IMR-90 (cell line): ENCODE results near the gene GSPT1. TPM values are rescaled to one million over a fixed set of nuclear protein-coding genes. Genes with fewer than 3 reads are reported as not detected.

ENCODE experiments used
- ATAC-seq: fragments of 200-7000 bp; cut with Tn5 transposase; 2 replicates; pipeline ENCODE4 v1.9.1; 2020; ENCODE audit warnings: low read depth, mild to moderate bottlenecking, moderate library complexity
- BruUV-seq: library from RNA; stranded (reverse); fragments of 400-500 nt; replicated peaks from 2 replicates; lab custom pipeline; 2021; lab: Mats Ljungman, UMichigan
- CTCF ChIA-PET: fragments of 300-600 bp; formaldehyde crosslinking; extraction: SDS; loops from one replicate; lab custom pipeline; 2021; ENCODE audit warnings: antibody characterized with exemption; lab: Yijun Ruan, JAX
- POLR2A ChIA-PET: fragments of 300-600 bp; sonication (Branson Sonifier 250); formaldehyde crosslinking; loops from one replicate; lab custom pipeline; 2022; ENCODE audit warnings: antibody characterized with exemption; ENCODE audit not compliant: unreplicated experiment; lab: Charles Lee
- DNase-seq: peaks from one replicate; pipeline ENCODE4 v3.0.0; 2013
- H2AFZ ChIP-seq: replicated peaks from 2 replicates; pipeline ENCODE3; 2013; ENCODE audit warnings: low read length, mild to moderate bottlenecking; ENCODE audit not compliant: poor library complexity
- H2AK5ac ChIP-seq: 2 replicates; pipeline ENCODE4 v1.6.1; 2013; ENCODE audit warnings: low read depth, low read length, inconsistent platforms
- H2AK9ac ChIP-seq: replicated peaks from 2 replicates; pipeline ENCODE3; 2013; ENCODE audit warnings: mild to moderate bottlenecking, low read depth, low read length, moderate library complexity; ENCODE audit not compliant: poor library complexity
- H2BK120ac ChIP-seq: 2 replicates; pipeline ENCODE4 v1.6.1; 2013; ENCODE audit warnings: low read depth, low read length, inconsistent platforms
- H2BK15ac ChIP-seq: 3 replicates; pipeline ENCODE4 v1.6.1; 2013; ENCODE audit warnings: low read depth, low read length, inconsistent platforms
- H2BK20ac ChIP-seq: 2 replicates; pipeline ENCODE4 v1.6.1; 2013; ENCODE audit warnings: low read depth, mild to moderate bottlenecking, inconsistent platforms, low read length, moderate library complexity
- H2BK5ac ChIP-seq: 2 replicates; pipeline ENCODE4 v1.6.1; 2013; ENCODE audit warnings: mild to moderate bottlenecking, low read depth, low read length, inconsistent platforms; ENCODE audit not compliant: poor library complexity, severe bottlenecking
- H3K14ac ChIP-seq: replicated peaks from 2 replicates; pipeline ENCODE4 v1.6.1; 2013; ENCODE audit warnings: low read depth, low read length, inconsistent platforms
- H3K18ac ChIP-seq: 2 replicates; pipeline ENCODE4 v1.6.1; 2013; ENCODE audit warnings: low read depth, low read length, control low read depth
- H3K23ac ChIP-seq: 2 replicates; pipeline ENCODE4 v1.6.1; 2013; ENCODE audit warnings: low read depth, low read length, inconsistent platforms
- H3K27ac ChIP-seq: 2 replicates; pipeline ENCODE4 v1.5.1; 2013; ENCODE audit warnings: mild to moderate bottlenecking, control low read depth, low read length; ENCODE audit not compliant: insufficient read depth
- H3K27me3 ChIP-seq: 2 replicates; pipeline ENCODE4 v1.6.1; 2013; ENCODE audit warnings: low read length; ENCODE audit not compliant: control insufficient read depth, insufficient read depth
- H3K36me3 ChIP-seq: 2 replicates; pipeline ENCODE4 v1.6.1; 2013; ENCODE audit warnings: low read length, mixed read lengths; ENCODE audit not compliant: control insufficient read depth, insufficient read depth
- H3K4ac ChIP-seq: 2 replicates; pipeline ENCODE4 v1.6.1; 2013; ENCODE audit warnings: low read depth, low read length, inconsistent platforms
- H3K4me1 ChIP-seq: 2 replicates; pipeline ENCODE4 v1.6.1; 2013; ENCODE audit warnings: low read length, mixed read lengths; ENCODE audit not compliant: control insufficient read depth, insufficient read depth
- H3K4me2 ChIP-seq: 2 replicates; pipeline ENCODE4 v1.6.1; 2013; ENCODE audit warnings: low read depth, mild to moderate bottlenecking, control low read depth, low read length, moderate library complexity
- H3K4me3 ChIP-seq: 2 replicates; pipeline ENCODE4 v1.5.1; 2013; ENCODE audit warnings: low read depth, mild to moderate bottlenecking, control low read depth, low read length, moderate library complexity; ENCODE audit not compliant: insufficient read depth
- H3K56ac ChIP-seq: 2 replicates; pipeline ENCODE4 v1.6.1; 2013; ENCODE audit warnings: low read length, inconsistent platforms; ENCODE audit not compliant: insufficient read depth; ENCODE audit errors: extremely low read depth
- H3K79me1 ChIP-seq, 2 experiments: 2 replicates each; pipeline ENCODE4 v1.6.1; 2013; ENCODE audit warnings: low read length in 2 of 2, inconsistent platforms in 1 of 2, low read depth in 1 of 2
- H3K9ac ChIP-seq: 2 replicates; pipeline ENCODE4 v1.6.1; 2013; ENCODE audit warnings: low read depth, low read length, control low read depth
- H3K9me1 ChIP-seq: 2 replicates; pipeline ENCODE4 v1.6.1; 2013; ENCODE audit warnings: low read length, inconsistent platforms; ENCODE audit not compliant: insufficient read depth
- H3K9me3 ChIP-seq: 2 replicates; pipeline ENCODE4 v1.6.1; 2013; ENCODE audit warnings: low read length; ENCODE audit not compliant: control insufficient read depth, insufficient read depth
- H4K20me1 ChIP-seq: 2 replicates; pipeline ENCODE4 v1.6.1; 2013; ENCODE audit warnings: low read length, inconsistent platforms; ENCODE audit not compliant: insufficient read depth
- H4K5ac ChIP-seq: 2 replicates; pipeline ENCODE4 v1.6.1; 2013; ENCODE audit warnings: mild to moderate bottlenecking, low read depth, low read length, control low read depth
- H4K8ac ChIP-seq, 2 experiments: 2 replicates each; pipeline ENCODE4 v1.6.1; 2013; ENCODE audit warnings: low read depth in 2 of 2, low read length in 2 of 2, control low read depth in 1 of 2, inconsistent platforms in 1 of 2
- H4K91ac ChIP-seq: 2 replicates; pipeline ENCODE4 v1.6.1; 2013; ENCODE audit warnings: low read depth, low read length, inconsistent platforms; ENCODE audit not compliant: insufficient read depth
- BHLHE40 ChIP-seq: fragments of 150-350 bp; IDR thresholded peaks from 2 replicates; pipeline ENCODE4 v1.6.1; 2016; ENCODE audit warnings: mild to moderate bottlenecking, low read depth, low read length
- CEBPB ChIP-seq: IDR thresholded peaks from 2 replicates; pipeline ENCODE4 v1.6.1; 2012; ENCODE audit warnings: low read depth, low read length, improper control_type of control experiment
- CHD1 ChIP-seq: IDR thresholded peaks from 2 replicates; pipeline ENCODE4 v1.6.1; 2012; ENCODE audit warnings: low read depth, low read length, improper control_type of control experiment
- FOS ChIP-seq: fragments of 150-350 bp; IDR thresholded peaks from 2 replicates; pipeline ENCODE4 v1.6.1; 2016; ENCODE audit warnings: low read depth, low read length
- MAFK ChIP-seq: IDR thresholded peaks from 2 replicates; pipeline ENCODE4 v1.6.1; 2012; ENCODE audit warnings: low read depth, low read length, improper control_type of control experiment
- MAZ ChIP-seq: IDR thresholded peaks from 2 replicates; pipeline ENCODE4 v1.6.1; 2012; ENCODE audit warnings: low read depth, mild to moderate bottlenecking, low read length, improper control_type of control experiment, moderate library complexity, borderline replicate concordance
- MXI1 ChIP-seq: IDR thresholded peaks from 2 replicates; pipeline ENCODE4 v1.6.1; 2012; ENCODE audit warnings: low read depth, mild to moderate bottlenecking, low read length, moderate library complexity, borderline replicate concordance
- NFE2L2 ChIP-seq: fragments of 150-350 bp; IDR thresholded peaks from 2 replicates; pipeline ENCODE4 v1.6.1; 2016; ENCODE audit warnings: low read depth, mild to moderate bottlenecking, low read length
- POLR2A ChIP-seq: IDR thresholded peaks from 2 replicates; pipeline ENCODE4 v1.6.1; 2012; ENCODE audit warnings: mild to moderate bottlenecking, low read depth, low read length
- RAD21 ChIP-seq: IDR thresholded peaks from 2 replicates; pipeline ENCODE4 v1.6.1; 2012; ENCODE audit warnings: low read length, improper control_type of control experiment
- RCOR1 ChIP-seq: IDR thresholded peaks from 2 replicates; pipeline ENCODE4 v1.6.1; 2012; ENCODE audit warnings: mild to moderate bottlenecking, low read length, improper control_type of control experiment; ENCODE audit not compliant: insufficient replicate concordance
- RFX5 ChIP-seq: IDR thresholded peaks from 2 replicates; pipeline ENCODE4 v1.8.0; 2012; ENCODE audit warnings: low read depth, mild to moderate bottlenecking, low read length, moderate library complexity
- SMC3 ChIP-seq: fragments of 150-350 bp; IDR thresholded peaks from 2 replicates; pipeline ENCODE4 v1.6.1; 2016; ENCODE audit warnings: low read depth, mild to moderate bottlenecking, antibody characterized with exemption, low read length, moderate library complexity
- WGBS, 2 experiments: methylation state at CpG; one replicate each; pipeline versions ENCODE4 v1.1.5 to v1.1.7; 2013; ENCODE audit warnings: missing lambda C conversion rate in 2 of 2; ENCODE audit not compliant: insufficient read length in 1 of 2; ENCODE audit errors: extremely low coverage in 2 of 2; 5-methylcytosine and 5-hydroxymethylcytosine counted together
- dilution Hi-C: fragments of 300-500 bp; cut with HindIII; formaldehyde crosslinking; loops from one replicate; pipeline ENCODE4 v1.14.3; 2018; ENCODE audit warnings: low sequenced_read_pairs; ENCODE audit not compliant: unreplicated experiment
- in situ Hi-C: fragments of 300-500 bp; cut with MboI; formaldehyde crosslinking; loops from 3 replicates; pipeline ENCODE4 v1.14.3; 2019; ENCODE audit warnings: low sequenced_read_pairs, inconsistent platforms, mixed read lengths
- intact Hi-C: fragments of 100-400 bp; cut with micrococcal nuclease; formaldehyde crosslinking; loops from 2 replicates; pipeline ENCODE4 v1.10.0; 2022
- polyA plus RNA-seq, 3 experiments: library from polyadenylated mRNA; depleted of rRNA; stranded (reverse); fragments of >200 nt; gene quantifications; 2 replicates each; pipeline ENCODE4 v1.2.3, GENCODE V29; 2012; ENCODE audit warnings: low replicate concordance in 1 of 3
- total RNA-seq: library from RNA; depleted of rRNA; stranded (reverse); fragments of >200 nt; gene quantifications from 2 replicates; pipeline ENCODE4 v1.2.3, GENCODE V29; 2012
- TF ChIP-seq, protein P1 (sequence below): fragments of 150-350 bp; IDR thresholded peaks from 2 replicates; pipeline ENCODE4 v1.6.1; 2017; ENCODE audit warnings: mild to moderate bottlenecking, antibody characterized with exemption, low read length, low read depth
- TF ChIP-seq, protein P2 (sequence below): fragments of 150-350 bp; IDR thresholded peaks from 2 replicates; pipeline ENCODE4 v1.6.1; 2016; ENCODE audit warnings: low read depth, mild to moderate bottlenecking, low read length, moderate library complexity, borderline replicate concordance
- TF ChIP-seq, protein P3 (sequence below): conservative IDR thresholded peaks from 2 replicates; pipeline ENCODE4 v1.5.1; 2012; ENCODE audit warnings: mild to moderate bottlenecking, low read depth, low read length, improper control_type of control experiment

GSPT1 gene
- total and polyA plus RNA-seq, 2 of the 4 experiments (the other 2 are of a cell fraction): 76.3 to 84.8 TPM

DNA sequence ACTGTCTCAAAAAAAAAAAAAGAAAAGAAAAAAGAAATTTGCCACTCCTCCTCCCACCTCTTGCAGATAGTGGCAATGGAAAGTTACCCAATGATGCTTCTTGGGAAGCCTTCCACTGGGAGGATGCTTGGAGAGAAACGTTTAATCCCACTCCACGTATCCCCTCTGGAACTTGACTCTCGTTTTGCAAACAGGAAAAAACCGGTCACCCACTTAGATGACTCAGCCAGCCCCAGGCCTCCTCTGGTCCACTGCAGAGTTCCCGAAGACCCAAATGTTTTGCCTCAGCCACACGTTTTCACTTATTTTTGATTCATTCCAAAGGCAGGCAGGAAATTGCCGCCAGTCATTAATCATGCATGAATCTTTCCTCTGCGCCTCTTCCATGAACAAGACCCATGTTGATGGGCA, 40.0 kb upstream of the GSPT1 start:
- H3K9me1 ChIP-seq: peaks cover 14% of the 10 kb centered on the region
- intact Hi-C loops: loop anchor here (2.0 kb wide), 1 partner anchor 21 kb away; the partner anchor contains the start of gene SNX29
- H3K27ac ChIP-seq: peak overlapping the region; percentile 92
- no peaks in the 10 kb centered on the region for H3K79me1 ChIP-seq
- TF ChIP-seq RFX5: no peak
- no peak for TF ChIP-seq MAFK
- TF ChIP-seq SMC3: no peak
- TF ChIP-seq, protein P1, sequence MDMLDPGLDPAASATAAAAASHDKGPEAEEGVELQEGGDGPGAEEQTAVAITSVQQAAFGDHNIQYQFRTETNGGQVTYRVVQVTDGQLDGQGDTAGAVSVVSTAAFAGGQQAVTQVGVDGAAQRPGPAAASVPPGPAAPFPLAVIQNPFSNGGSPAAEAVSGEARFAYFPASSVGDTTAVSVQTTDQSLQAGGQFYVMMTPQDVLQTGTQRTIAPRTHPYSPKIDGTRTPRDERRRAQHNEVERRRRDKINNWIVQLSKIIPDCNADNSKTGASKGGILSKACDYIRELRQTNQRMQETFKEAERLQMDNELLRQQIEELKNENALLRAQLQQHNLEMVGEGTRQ: no peak
- peak; percentile 59 for TF ChIP-seq BHLHE40
- peak; percentile 30; the same call in 1 of the 2 replicates for TF ChIP-seq MAZ
- TF ChIP-seq FOS: peak; percentile 79
- TF ChIP-seq NFE2L2: no peak
- peak; percentile 79 for TF ChIP-seq CEBPB
- TF ChIP-seq POLR2A: no peak
- TF ChIP-seq, protein P2, sequence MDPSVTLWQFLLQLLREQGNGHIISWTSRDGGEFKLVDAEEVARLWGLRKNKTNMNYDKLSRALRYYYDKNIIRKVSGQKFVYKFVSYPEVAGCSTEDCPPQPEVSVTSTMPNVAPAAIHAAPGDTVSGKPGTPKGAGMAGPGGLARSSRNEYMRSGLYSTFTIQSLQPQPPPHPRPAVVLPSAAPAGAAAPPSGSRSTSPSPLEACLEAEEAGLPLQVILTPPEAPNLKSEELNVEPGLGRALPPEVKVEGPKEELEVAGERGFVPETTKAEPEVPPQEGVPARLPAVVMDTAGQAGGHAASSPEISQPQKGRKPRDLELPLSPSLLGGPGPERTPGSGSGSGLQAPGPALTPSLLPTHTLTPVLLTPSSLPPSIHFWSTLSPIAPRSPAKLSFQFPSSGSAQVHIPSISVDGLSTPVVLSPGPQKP: no peak
- TF ChIP-seq RAD21: no peak
- TF ChIP-seq MXI1: no peak
- TF ChIP-seq RCOR1: peak; percentile 9
- TF ChIP-seq, protein P3, sequence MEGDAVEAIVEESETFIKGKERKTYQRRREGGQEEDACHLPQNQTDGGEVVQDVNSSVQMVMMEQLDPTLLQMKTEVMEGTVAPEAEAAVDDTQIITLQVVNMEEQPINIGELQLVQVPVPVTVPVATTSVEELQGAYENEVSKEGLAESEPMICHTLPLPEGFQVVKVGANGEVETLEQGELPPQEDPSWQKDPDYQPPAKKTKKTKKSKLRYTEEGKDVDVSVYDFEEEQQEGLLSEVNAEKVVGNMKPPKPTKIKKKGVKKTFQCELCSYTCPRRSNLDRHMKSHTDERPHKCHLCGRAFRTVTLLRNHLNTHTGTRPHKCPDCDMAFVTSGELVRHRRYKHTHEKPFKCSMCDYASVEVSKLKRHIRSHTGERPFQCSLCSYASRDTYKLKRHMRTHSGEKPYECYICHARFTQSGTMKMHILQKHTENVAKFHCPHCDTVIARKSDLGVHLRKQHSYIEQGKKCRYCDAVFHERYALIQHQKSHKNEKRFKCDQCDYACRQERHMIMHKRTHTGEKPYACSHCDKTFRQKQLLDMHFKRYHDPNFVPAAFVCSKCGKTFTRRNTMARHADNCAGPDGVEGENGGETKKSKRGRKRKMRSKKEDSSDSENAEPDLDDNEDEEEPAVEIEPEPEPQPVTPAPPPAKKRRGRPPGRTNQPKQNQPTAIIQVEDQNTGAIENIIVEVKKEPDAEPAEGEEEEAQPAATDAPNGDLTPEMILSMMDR: no peak
- no peak for TF ChIP-seq CHD1
- BruUV-seq: no TSS peak
- H2AFZ ChIP-seq: peak overlapping the region; percentile 88
- peak overlapping the region; percentile 100 for H2BK20ac ChIP-seq
- peak overlapping the region; percentile 60 to 94 for H4K8ac ChIP-seq
- H3K18ac ChIP-seq: peak overlapping the region; percentile 83
- no peak overlapping the region for H3K4me3 ChIP-seq
- DNase-seq (peak; percentile 98), ATAC-seq (peak; percentile 93)
- peak overlapping the region; percentile 99 for H3K23ac ChIP-seq
- peak overlapping the region; percentile 97 for H2AK5ac ChIP-seq
- peak overlapping the region; percentile 50 for H3K4me2 ChIP-seq
- peak overlapping the region; percentile 100 for H2BK120ac ChIP-seq
- H4K91ac ChIP-seq: peak overlapping the region; percentile 96
- dilution Hi-C loops: no loop called here
- H3K9ac ChIP-seq: no peak overlapping the region
- peak overlapping the region; percentile 99 for H3K4ac ChIP-seq
- POLR2A ChIA-PET: interaction anchor here (0.6 to 0.7 kb wide), 2 partner anchors 21 to 102 kb away, joined by 5 to 6 read pairs; partner anchors contain the start of gene SNX29
- peak overlapping the region; percentile 85 for H3K56ac ChIP-seq
- H3K9me3 ChIP-seq: no peaks in the 10 kb centered on the region
- peaks cover 5% of the 10 kb centered on the region for H3K4me1 ChIP-seq
- no peaks in the 10 kb centered on the region for H3K27me3 ChIP-seq
- no peaks in the 10 kb centered on the region for H4K20me1 ChIP-seq
- H3K36me3 ChIP-seq: no peaks in the 10 kb centered on the region
- WGBS, 2 experiments: 3% methylated on average over 5 of the region's 8 CpGs; no CpG with 5 or more reads in 1 of the 2 experiments
- H3K14ac ChIP-seq: peak overlapping the region; percentile 97
- H2BK15ac ChIP-seq: peak overlapping the region; percentile 99
- in situ Hi-C loops: no loop called here
- CTCF ChIA-PET: interaction anchor here (1.5 kb wide), 1 partner anchor 112 kb away, joined by 4 read pairs; no protein-coding TSS in a partner anchor
- H2BK5ac ChIP-seq: peak overlapping the region; percentile 89
- peak overlapping the region; percentile 93 for H2AK9ac ChIP-seq
- peak overlapping the region; percentile 44; the same call in 1 of the 2 replicates for H4K5ac ChIP-seq
